Endothelial cell of umbilical vein (primary cell): ENCODE data around the gene TRNT1.

Source experiments
- CTCF ChIP-seq, 2 donors: IDR thresholded peaks; 1 replicate in 1 of 2; 2 replicates in 1 of 2; pipeline ENCODE4 v1.5.1; 2011; ENCODE audit warnings: low read length in 2 of 2, mild to moderate bottlenecking in 2 of 2, moderate library complexity in 2 of 2, control low read depth in 1 of 2, inconsistent platforms in 1 of 2, low read depth in 1 of 2; ENCODE audit not compliant: insufficient read depth in 1 of 2; ENCODE audit errors: extremely low read depth in 1 of 2
- EZH2 ChIP-seq: IDR thresholded peaks from 2 replicates; pipeline ENCODE4 v1.6.1; 2012; ENCODE audit warnings: borderline replicate concordance, low read depth, mild to moderate bottlenecking, moderate library complexity, low read length, inconsistent platforms; ENCODE audit not compliant: severe bottlenecking
- FOS ChIP-seq: IDR thresholded peaks from 2 replicates; pipeline ENCODE4 v1.6.1; 2011; ENCODE audit warnings: mild to moderate bottlenecking, low read length, moderate library complexity, borderline replicate concordance; ENCODE audit not compliant: insufficient read depth
- MYC ChIP-seq: IDR thresholded peaks from one replicate; pipeline ENCODE4 v1.6.1; 2011; ENCODE audit warnings: mild to moderate bottlenecking, low read depth, low read length
- POLR2A ChIP-seq: IDR thresholded peaks from 2 replicates; pipeline ENCODE4 v1.6.1; 2012; ENCODE audit warnings: low read depth, mild to moderate bottlenecking, control low read depth, low read length
- POLR2AphosphoS5 ChIP-seq: IDR thresholded peaks from 2 replicates; pipeline ENCODE4 v1.6.1; 2012; ENCODE audit warnings: low read depth, mild to moderate bottlenecking, control low read depth, low read length, moderate library complexity; ENCODE audit not compliant: insufficient read depth
- TF ChIP-seq, protein P1 (sequence below): IDR thresholded peaks from 2 replicates; pipeline ENCODE4 v1.6.1; 2011; ENCODE audit not compliant: insufficient read depth, insufficient read length

DNA sequence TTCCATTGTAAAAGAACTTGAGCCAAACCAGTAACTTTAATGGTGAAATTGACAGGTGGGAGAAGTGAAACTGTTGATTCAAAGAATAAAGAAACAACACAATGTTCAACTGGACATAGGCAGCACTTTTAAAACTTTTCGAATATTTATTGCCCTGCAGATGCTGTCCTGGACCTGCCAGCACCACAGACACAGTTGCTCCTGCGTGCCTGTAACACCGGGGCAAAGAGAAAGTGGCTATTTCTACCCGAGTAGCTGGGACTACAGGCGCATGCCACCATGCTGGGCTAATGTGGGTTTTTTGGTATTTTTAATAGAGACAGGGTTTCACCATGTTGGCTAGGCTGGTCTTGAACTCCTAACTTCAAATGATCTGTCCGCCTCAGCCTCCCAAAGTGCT, 24.0 kb upstream of the TRNT1 start:
- no peak for TF ChIP-seq POLR2A
- TF ChIP-seq POLR2AphosphoS5, result no peak
- TF ChIP-seq CTCF (IDR thresholded peaks at IDR 0.05; ENCODE audit: extremely low read depth in 1 of 2, insufficient read depth in 1 of 2, low read depth in 1 of 2, low read length in 2 of 2), result no peak
- TF ChIP-seq, protein P1, sequence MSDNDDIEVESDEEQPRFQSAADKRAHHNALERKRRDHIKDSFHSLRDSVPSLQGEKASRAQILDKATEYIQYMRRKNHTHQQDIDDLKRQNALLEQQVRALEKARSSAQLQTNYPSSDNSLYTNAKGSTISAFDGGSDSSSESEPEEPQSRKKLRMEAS, result no peak
- TF ChIP-seq EZH2, result no peak
- TF ChIP-seq MYC, result no peak
- TF ChIP-seq FOS, result no peak
